Pulmonary artery endothelial cell (primary cell): ENCODE measurements around the gene SPDYE3. TPM values are rescaled to one million over a fixed set of nuclear protein-coding genes. Genes with fewer than 3 reads are reported as not detected.
"Not testable (repeated sequence)": the region's sequence is repeated elsewhere in the genome, so short reads cannot be mapped to it uniquely, and the experiment has no call there.

Experiments used
- DNase-seq: peaks from one replicate; pipeline ENCODE4 v3.0.0-alpha.2; 2011; ENCODE audit warnings: low read depth, low spot score
- total RNA-seq: library from RNA; depleted of rRNA; stranded (reverse); fragments of >200 nt; gene quantifications from 2 replicates; pipeline ENCODE4 v1.2.3, GENCODE V29; 2014

Gene SPDYE3
- total RNA-seq, 1 donor from 2014 or later = not detected

- no peak for DNase-seq
These were observed 41.3 kb downstream of the SPDYE3 start for GRCh38 chr7:100348805-100349204.

- DNase-seq = no peak
These were observed 42.3 kb downstream of the SPDYE3 start for GRCh38 chr7:100349757-100350156.

- DNase-seq = no peak
These were observed 44.2 kb downstream of the SPDYE3 start for GRCh38 chr7:100351657-100352058.

- DNase-seq = not testable (repeated sequence)
These were observed 44.8 kb downstream of the SPDYE3 start for GRCh38 chr7:100352230-100352781.

GRCh38 chr7:100352984-100353684 lies 45.6 kb downstream of the SPDYE3 start:
- DNase-seq = no peak

GRCh38 chr7:100353685-100354330 lies 46.3 kb downstream of the SPDYE3 start:
- no peak for DNase-seq

- DNase-seq = no peak
These were observed 49.0 kb downstream of the SPDYE3 start for GRCh38 chr7:100356416-100357068.

- DNase-seq = no peak
These were observed 49.6 kb downstream of the SPDYE3 start for GRCh38 chr7:100357131-100357561.

- no peak for DNase-seq
These were observed 50.7 kb downstream of the SPDYE3 start, which contains the start of gene PILRB for GRCh38 chr7:100358027-100358856. Gene PILRB, plus strand, starts transcription at chr7:100358117. Its CDS starts 186 bp downstream, at chr7:100358303.

- DNase-seq = no peak
These were observed 51.3 kb downstream of the SPDYE3 start for GRCh38 chr7:100358857-100359212.

- no peak for DNase-seq
These were observed 52.8 kb downstream of the SPDYE3 start for GRCh38 chr7:100360135-100360854.

- no peak for DNase-seq
These were observed 55.6 kb downstream of the SPDYE3 start for GRCh38 chr7:100363098-100363497.

GRCh38 chr7:100363797-100364196 lies 56.3 kb downstream of the SPDYE3 start:
- DNase-seq = not testable (repeated sequence)

GRCh38 chr7:100364480-100364879 lies 57.0 kb downstream of the SPDYE3 start:
- no peak for DNase-seq

GRCh38 chr7:100365998-100366367 lies 58.5 kb downstream of the SPDYE3 start:
- DNase-seq = not testable (repeated sequence)

- no peak for DNase-seq
These were observed 59.1 kb downstream of the SPDYE3 start for GRCh38 chr7:100366411-100367250.

- DNase-seq = no peak
These were observed 59.7 kb downstream of the SPDYE3 start for GRCh38 chr7:100367251-100367620.

GRCh38 chr7:100367676-100368613 lies 60.4 kb downstream of the SPDYE3 start:
- no peak for DNase-seq

- no peak for DNase-seq
These were observed 61.6 kb downstream of the SPDYE3 start for GRCh38 chr7:100369105-100369504.
